Measurements from ENCODE around the gene SMIM41.

DNA sequence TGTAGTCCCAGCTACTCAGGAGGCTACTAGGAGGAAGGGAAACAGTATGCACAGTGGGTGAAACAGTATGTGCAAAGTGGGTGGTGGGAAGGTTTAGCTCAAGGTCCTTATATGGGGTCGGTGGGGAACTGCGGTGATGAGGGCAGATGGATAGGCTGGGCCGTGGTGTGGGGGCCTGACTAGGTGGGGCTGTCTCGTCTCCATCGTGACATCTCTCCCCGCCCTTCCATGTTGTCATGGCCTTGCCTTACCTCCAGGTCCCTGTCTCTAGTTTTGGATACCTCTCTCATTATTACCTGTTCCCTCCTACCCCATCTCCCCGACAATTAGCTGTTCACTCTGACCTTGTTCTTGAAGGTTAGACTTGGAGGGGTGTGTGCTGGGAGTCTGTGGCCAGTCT is 32.6 kb upstream of the SMIM41 start:
- TF ChIP-seq, protein P1, sequence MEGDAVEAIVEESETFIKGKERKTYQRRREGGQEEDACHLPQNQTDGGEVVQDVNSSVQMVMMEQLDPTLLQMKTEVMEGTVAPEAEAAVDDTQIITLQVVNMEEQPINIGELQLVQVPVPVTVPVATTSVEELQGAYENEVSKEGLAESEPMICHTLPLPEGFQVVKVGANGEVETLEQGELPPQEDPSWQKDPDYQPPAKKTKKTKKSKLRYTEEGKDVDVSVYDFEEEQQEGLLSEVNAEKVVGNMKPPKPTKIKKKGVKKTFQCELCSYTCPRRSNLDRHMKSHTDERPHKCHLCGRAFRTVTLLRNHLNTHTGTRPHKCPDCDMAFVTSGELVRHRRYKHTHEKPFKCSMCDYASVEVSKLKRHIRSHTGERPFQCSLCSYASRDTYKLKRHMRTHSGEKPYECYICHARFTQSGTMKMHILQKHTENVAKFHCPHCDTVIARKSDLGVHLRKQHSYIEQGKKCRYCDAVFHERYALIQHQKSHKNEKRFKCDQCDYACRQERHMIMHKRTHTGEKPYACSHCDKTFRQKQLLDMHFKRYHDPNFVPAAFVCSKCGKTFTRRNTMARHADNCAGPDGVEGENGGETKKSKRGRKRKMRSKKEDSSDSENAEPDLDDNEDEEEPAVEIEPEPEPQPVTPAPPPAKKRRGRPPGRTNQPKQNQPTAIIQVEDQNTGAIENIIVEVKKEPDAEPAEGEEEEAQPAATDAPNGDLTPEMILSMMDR (conservative IDR thresholded peaks at IDR 0.05) = no peak
- no peak for TF ChIP-seq ZFX (IDR thresholded peaks at IDR 0.05)
